ENCODE data around the gene MAD1L1.

Gene MAD1L1

GRCh38 chr7:1893451-1893850 is 339.3 kb downstream of the MAD1L1 start:
- no peaks in the 10 kb centered on the region for H3K9me3 ChIP-seq (ENCODE audit: control insufficient read depth, low read length)
- H3K27me3 ChIP-seq (replicated peaks; ENCODE audit: control insufficient read depth, insufficient read depth, low read length, poor library complexity, severe bottlenecking) = no peaks in the 10 kb centered on the region
- no peak for DNase-seq
- peaks cover 52% of the 10 kb centered on the region for H3K36me3 ChIP-seq (ENCODE audit: control insufficient read depth, insufficient read depth, low read length)
- no peak overlapping the region for H3K4me3 ChIP-seq (ENCODE audit: insufficient read depth, low read depth, low read length, poor library complexity, severe bottlenecking)
- H3K4me1 ChIP-seq (ENCODE audit: control insufficient read depth, insufficient read depth, low read length, poor library complexity, severe bottlenecking) = no peaks in the 10 kb centered on the region
- H3K27ac ChIP-seq (ENCODE audit: insufficient read depth, low read length, poor library complexity, severe bottlenecking) = no peak overlapping the region

DNA sequence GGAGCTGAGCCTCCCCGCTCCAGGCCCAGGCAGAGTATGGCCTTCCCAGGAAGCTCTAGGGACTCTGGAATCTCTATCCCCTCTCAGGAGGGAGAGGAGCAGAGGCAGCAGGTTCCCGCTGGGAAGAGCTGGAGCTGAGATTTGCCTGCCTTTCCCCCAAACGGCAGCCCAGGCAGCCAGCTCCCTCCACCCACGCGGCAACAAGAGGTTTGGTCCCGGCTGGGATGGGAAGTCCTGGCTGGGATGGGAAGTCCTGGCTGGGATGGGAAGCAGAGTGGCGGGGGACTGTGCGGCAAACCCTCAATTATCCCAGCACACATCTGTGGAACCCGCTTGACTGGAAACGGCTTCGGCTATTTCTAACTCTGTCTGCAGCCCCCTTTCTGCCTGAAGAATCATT is 339.7 kb downstream of the MAD1L1 start:
- H3K36me3 ChIP-seq (ENCODE audit: control insufficient read depth, insufficient read depth, low read length) = peaks cover 52% of the 10 kb centered on the region
- H3K27ac ChIP-seq (ENCODE audit: insufficient read depth, low read length, poor library complexity, severe bottlenecking) = no peak overlapping the region
- H3K27me3 ChIP-seq (replicated peaks; ENCODE audit: control insufficient read depth, insufficient read depth, low read length, poor library complexity, severe bottlenecking) = no peaks in the 10 kb centered on the region
- H3K4me3 ChIP-seq (ENCODE audit: insufficient read depth, low read depth, low read length, poor library complexity, severe bottlenecking) = no peak overlapping the region
- no peak for DNase-seq
- no peaks in the 10 kb centered on the region for H3K4me1 ChIP-seq (ENCODE audit: control insufficient read depth, insufficient read depth, low read length, poor library complexity, severe bottlenecking)
- H3K9me3 ChIP-seq (ENCODE audit: control insufficient read depth, low read length) = no peaks in the 10 kb centered on the region

- Histone ChIP-seq H3K27me3 (replicated peaks; ENCODE audit: control insufficient read depth, insufficient read depth, low read length, poor library complexity, severe bottlenecking) (no peaks in the 10 kb centered on the region), H3K9me3 (ENCODE audit: control insufficient read depth, low read length) (no peaks in the 10 kb centered on the region), H3K36me3 (ENCODE audit: control insufficient read depth, insufficient read depth, low read length) (peaks cover 53% of the 10 kb centered on the region), H3K27ac (ENCODE audit: insufficient read depth, low read length, poor library complexity, severe bottlenecking) (no peak overlapping the region), H3K4me1 (ENCODE audit: control insufficient read depth, insufficient read depth, low read length, poor library complexity, severe bottlenecking) (no peaks in the 10 kb centered on the region), H3K4me3 (ENCODE audit: insufficient read depth, low read depth, low read length, poor library complexity, severe bottlenecking) (no peak overlapping the region)
- no peak for DNase-seq
These were observed 340.5 kb downstream of the MAD1L1 start for GRCh38 chr7:1892011-1892965.

GRCh38 chr7:1890289-1891235 is 342.2 kb downstream of the MAD1L1 start:
- Histone ChIP-seq H3K4me1 (ENCODE audit: control insufficient read depth, insufficient read depth, low read length, poor library complexity, severe bottlenecking) (no peaks in the 10 kb centered on the region), H3K27me3 (replicated peaks; ENCODE audit: control insufficient read depth, insufficient read depth, low read length, poor library complexity, severe bottlenecking) (no peaks in the 10 kb centered on the region), H3K36me3 (ENCODE audit: control insufficient read depth, insufficient read depth, low read length) (peaks cover 43% of the 10 kb centered on the region), H3K27ac (ENCODE audit: insufficient read depth, low read length, poor library complexity, severe bottlenecking) (no peak overlapping the region), H3K4me3 (ENCODE audit: insufficient read depth, low read depth, low read length, poor library complexity, severe bottlenecking) (no peak overlapping the region), H3K9me3 (ENCODE audit: control insufficient read depth, low read length) (no peaks in the 10 kb centered on the region)
- no peak for DNase-seq

- no peak overlapping the region for H3K4me3 ChIP-seq (ENCODE audit: insufficient read depth, low read depth, low read length, poor library complexity, severe bottlenecking)
- peaks cover 35% of the 10 kb centered on the region for H3K36me3 ChIP-seq (ENCODE audit: control insufficient read depth, insufficient read depth, low read length)
- no peaks in the 10 kb centered on the region for H3K9me3 ChIP-seq (ENCODE audit: control insufficient read depth, low read length)
- H3K27ac ChIP-seq (ENCODE audit: insufficient read depth, low read length, poor library complexity, severe bottlenecking) = no peak overlapping the region
- H3K4me1 ChIP-seq (ENCODE audit: control insufficient read depth, insufficient read depth, low read length, poor library complexity, severe bottlenecking) = no peaks in the 10 kb centered on the region
- no peaks in the 10 kb centered on the region for H3K27me3 ChIP-seq (replicated peaks; ENCODE audit: control insufficient read depth, insufficient read depth, low read length, poor library complexity, severe bottlenecking)
- no peak for DNase-seq
These were observed 343.1 kb downstream of the MAD1L1 start for GRCh38 chr7:1889556-1890181.

DNA sequence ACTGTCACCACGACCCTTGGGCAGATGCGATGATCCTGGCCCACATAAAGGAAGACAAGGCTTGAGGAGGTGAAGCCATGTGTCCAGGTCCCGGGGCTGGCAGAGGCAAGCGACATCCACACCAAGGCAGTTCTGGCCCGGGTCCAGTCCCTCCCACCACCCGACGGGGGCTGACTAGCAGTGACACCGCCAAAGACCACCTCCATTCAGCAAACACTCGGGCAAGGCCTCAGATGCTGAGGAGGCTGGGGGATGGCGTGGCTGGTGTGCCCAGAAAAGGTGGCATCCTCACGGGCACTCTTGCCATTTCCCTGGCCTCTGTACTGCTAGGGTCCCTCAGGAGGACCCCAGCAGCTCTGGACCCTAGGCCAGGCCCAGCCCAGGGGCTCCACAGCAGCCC is 343.7 kb downstream of the MAD1L1 start:
- Histone ChIP-seq H3K4me1 (ENCODE audit: control insufficient read depth, insufficient read depth, low read length, poor library complexity, severe bottlenecking) (no peaks in the 10 kb centered on the region), H3K36me3 (ENCODE audit: control insufficient read depth, insufficient read depth, low read length) (peaks cover 29% of the 10 kb centered on the region), H3K27ac (ENCODE audit: insufficient read depth, low read length, poor library complexity, severe bottlenecking) (no peak overlapping the region), H3K9me3 (ENCODE audit: control insufficient read depth, low read length) (no peaks in the 10 kb centered on the region), H3K27me3 (replicated peaks; ENCODE audit: control insufficient read depth, insufficient read depth, low read length, poor library complexity, severe bottlenecking) (no peaks in the 10 kb centered on the region), H3K4me3 (ENCODE audit: insufficient read depth, low read depth, low read length, poor library complexity, severe bottlenecking) (no peak overlapping the region)
- DNase-seq = no peak

- Histone ChIP-seq H3K27me3 (replicated peaks; ENCODE audit: control insufficient read depth, insufficient read depth, low read length, poor library complexity, severe bottlenecking) (no peaks in the 10 kb centered on the region), H3K36me3 (ENCODE audit: control insufficient read depth, insufficient read depth, low read length) (peaks cover 24% of the 10 kb centered on the region), H3K4me1 (ENCODE audit: control insufficient read depth, insufficient read depth, low read length, poor library complexity, severe bottlenecking) (no peaks in the 10 kb centered on the region), H3K27ac (ENCODE audit: insufficient read depth, low read length, poor library complexity, severe bottlenecking) (no peak overlapping the region), H3K9me3 (ENCODE audit: control insufficient read depth, low read length) (no peaks in the 10 kb centered on the region), H3K4me3 (ENCODE audit: insufficient read depth, low read depth, low read length, poor library complexity, severe bottlenecking) (no peak overlapping the region)
- no peak for DNase-seq
These were observed 344.3 kb downstream of the MAD1L1 start for GRCh38 chr7:1888425-1888824.

- no peak overlapping the region for H3K27ac ChIP-seq (ENCODE audit: insufficient read depth, low read length, poor library complexity, severe bottlenecking)
- peaks cover 24% of the 10 kb centered on the region for H3K36me3 ChIP-seq (ENCODE audit: control insufficient read depth, insufficient read depth, low read length)
- H3K4me3 ChIP-seq (ENCODE audit: insufficient read depth, low read depth, low read length, poor library complexity, severe bottlenecking) = no peak overlapping the region
- no peaks in the 10 kb centered on the region for H3K27me3 ChIP-seq (replicated peaks; ENCODE audit: control insufficient read depth, insufficient read depth, low read length, poor library complexity, severe bottlenecking)
- DNase-seq = no peak
- H3K4me1 ChIP-seq (ENCODE audit: control insufficient read depth, insufficient read depth, low read length, poor library complexity, severe bottlenecking) = peaks cover 2% of the 10 kb centered on the region
- H3K9me3 ChIP-seq (ENCODE audit: control insufficient read depth, low read length) = no peaks in the 10 kb centered on the region
These were observed 345.5 kb downstream of the MAD1L1 start for GRCh38 chr7:1887251-1887650.

DNA sequence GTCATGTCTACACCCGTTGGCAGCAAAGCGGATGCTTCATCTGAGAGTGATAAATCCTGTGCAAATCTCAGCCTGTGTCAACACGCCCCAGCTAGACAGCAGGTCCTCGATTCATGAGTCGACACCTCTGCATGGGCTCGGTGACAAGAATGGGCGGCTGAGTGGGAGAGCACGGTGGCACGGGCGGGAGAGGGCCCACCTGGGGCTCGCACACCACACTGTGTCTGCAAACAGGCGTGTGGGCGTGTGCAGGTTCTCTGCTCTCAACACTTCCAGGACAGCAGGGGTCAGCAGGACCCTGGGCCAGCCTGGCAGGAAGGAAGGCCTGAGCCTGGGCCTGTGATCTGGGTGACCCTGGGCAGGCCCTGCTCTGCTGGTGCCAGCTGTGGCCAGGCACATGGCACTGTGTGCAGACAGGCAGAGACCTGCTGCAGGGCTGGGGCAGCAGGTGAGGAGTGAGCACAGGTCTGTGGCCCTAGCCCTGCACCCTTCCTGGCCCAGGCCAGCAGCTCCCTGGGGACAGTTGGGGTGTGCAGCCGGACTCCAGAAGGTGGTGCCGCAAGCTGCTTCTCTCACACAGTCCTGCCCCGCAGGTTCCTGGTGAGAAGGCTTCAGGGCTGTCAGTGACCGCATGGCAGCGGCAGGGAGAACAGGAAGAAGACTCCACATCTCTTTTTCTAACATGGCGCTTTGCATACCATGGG is 346.2 kb downstream of the MAD1L1 start:
- Histone ChIP-seq H3K36me3 (ENCODE audit: control insufficient read depth, insufficient read depth, low read length) (peaks cover 28% of the 10 kb centered on the region), H3K4me1 (ENCODE audit: control insufficient read depth, insufficient read depth, low read length, poor library complexity, severe bottlenecking) (peaks cover 2% of the 10 kb centered on the region), H3K27me3 (replicated peaks; ENCODE audit: control insufficient read depth, insufficient read depth, low read length, poor library complexity, severe bottlenecking) (no peaks in the 10 kb centered on the region), H3K9me3 (ENCODE audit: control insufficient read depth, low read length) (no peaks in the 10 kb centered on the region), H3K4me3 (ENCODE audit: insufficient read depth, low read depth, low read length, poor library complexity, severe bottlenecking) (no peak overlapping the region), H3K27ac (ENCODE audit: insufficient read depth, low read length, poor library complexity, severe bottlenecking) (no peak overlapping the region)
- no peak for DNase-seq

All from effector memory CD4-positive, alpha-beta T cell (primary cell).